ENCODE measurements around the gene SDHAF1. TPM values are rescaled to one million over a fixed set of nuclear protein-coding genes. Genes with fewer than 3 reads are reported as not detected.

Gene SDHAF1
- total RNA-seq, 1 donor from 2014 or later, result 14.2 TPM

DNA sequence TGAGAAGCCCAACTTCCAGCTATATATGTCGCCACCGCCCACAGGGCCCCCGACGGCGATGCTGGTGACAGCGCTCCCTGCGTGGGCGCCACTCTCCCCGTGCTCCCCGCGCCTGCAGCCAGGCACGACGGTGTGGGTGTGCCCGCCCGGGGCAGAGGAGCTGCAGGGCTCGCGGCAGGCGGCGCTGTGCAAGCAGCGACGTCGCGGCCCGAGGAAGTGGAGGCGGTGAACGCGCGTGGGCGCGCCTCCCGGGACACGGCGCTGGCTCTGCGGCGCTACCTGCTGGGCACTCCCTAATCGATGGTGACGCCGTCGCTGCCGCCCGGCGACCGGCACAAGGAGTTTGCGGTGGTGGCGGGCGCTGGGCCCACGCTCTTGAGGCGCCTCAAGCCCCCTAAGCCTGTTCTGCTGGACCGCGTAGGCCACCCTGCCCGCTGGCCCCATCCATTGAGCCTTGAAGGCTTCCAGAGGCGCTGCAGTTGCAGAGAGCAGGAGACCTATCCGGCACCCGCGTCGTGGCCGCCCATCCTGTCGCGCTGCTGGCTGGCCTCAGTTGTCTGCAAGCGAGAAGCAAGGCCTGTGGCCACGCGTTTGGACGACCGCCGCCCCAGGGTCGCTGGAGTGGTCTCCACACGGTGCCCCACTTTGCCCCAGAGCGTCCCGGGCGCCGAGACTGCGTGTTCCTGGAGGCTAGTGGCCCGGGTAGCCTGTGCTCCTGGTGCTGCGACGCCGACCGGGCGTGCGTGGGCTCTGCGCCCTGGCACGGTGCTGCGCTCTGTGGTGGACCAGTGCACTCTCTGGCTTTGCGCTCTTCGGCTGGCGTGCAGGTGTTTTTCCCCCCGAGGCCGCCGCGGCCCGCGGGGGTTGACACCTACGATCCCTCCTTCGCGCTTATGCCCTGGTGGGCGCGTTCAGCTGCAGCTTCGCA lies 35.7 kb upstream of the SDHAF1 start:
- TF ChIP-seq, protein P1, sequence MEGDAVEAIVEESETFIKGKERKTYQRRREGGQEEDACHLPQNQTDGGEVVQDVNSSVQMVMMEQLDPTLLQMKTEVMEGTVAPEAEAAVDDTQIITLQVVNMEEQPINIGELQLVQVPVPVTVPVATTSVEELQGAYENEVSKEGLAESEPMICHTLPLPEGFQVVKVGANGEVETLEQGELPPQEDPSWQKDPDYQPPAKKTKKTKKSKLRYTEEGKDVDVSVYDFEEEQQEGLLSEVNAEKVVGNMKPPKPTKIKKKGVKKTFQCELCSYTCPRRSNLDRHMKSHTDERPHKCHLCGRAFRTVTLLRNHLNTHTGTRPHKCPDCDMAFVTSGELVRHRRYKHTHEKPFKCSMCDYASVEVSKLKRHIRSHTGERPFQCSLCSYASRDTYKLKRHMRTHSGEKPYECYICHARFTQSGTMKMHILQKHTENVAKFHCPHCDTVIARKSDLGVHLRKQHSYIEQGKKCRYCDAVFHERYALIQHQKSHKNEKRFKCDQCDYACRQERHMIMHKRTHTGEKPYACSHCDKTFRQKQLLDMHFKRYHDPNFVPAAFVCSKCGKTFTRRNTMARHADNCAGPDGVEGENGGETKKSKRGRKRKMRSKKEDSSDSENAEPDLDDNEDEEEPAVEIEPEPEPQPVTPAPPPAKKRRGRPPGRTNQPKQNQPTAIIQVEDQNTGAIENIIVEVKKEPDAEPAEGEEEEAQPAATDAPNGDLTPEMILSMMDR (IDR thresholded peaks at IDR 0.05), result peak; percentile 45
- H3K27me3 ChIP-seq, result peaks cover 39% of the 10 kb centered on the region
- H3K9me3 ChIP-seq, result no peaks in the 10 kb centered on the region
- peaks cover 8% of the 10 kb centered on the region for H3K4me1 ChIP-seq
- no peaks in the 10 kb centered on the region for H3K36me3 ChIP-seq
- ATAC-seq (peak; percentile 96), DNase-seq (peak; percentile 88)
- intact Hi-C loops (cut with DNase I), result no loop called here
- peak overlapping the region; percentile 30 for H3K4me3 ChIP-seq
- H3K27ac ChIP-seq, result no peak overlapping the region

DNA sequence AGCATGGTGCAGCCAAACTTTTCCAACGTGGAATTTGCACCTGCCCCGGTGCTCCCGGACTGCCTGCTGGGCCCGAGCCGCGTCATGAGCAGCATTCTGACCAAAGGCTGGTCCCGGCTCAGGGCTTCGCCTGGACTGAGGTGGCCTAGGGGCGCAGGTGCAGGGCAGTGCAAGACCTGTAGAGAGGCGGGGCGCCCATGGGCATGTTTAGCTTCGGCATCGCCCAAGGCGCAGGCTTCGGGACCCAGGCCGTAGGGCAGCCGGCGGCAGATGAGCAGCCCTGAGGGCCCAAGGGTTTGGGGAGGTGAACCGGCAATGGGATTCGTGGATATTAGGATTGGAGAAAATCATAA lies 35.0 kb upstream of the SDHAF1 start:
- intact Hi-C loops (cut with DNase I), result no loop called here
- Histone ChIP-seq H3K27me3 (peaks cover 40% of the 10 kb centered on the region), H3K27ac (no peak overlapping the region), H3K4me3 (no peak overlapping the region), H3K36me3 (no peaks in the 10 kb centered on the region), H3K4me1 (peaks cover 8% of the 10 kb centered on the region), H3K9me3 (no peaks in the 10 kb centered on the region)
- DNase-seq (no peak), ATAC-seq (no peak)
- TF ChIP-seq, protein P1 (IDR thresholded peaks at IDR 0.05), result no peak

DNA sequence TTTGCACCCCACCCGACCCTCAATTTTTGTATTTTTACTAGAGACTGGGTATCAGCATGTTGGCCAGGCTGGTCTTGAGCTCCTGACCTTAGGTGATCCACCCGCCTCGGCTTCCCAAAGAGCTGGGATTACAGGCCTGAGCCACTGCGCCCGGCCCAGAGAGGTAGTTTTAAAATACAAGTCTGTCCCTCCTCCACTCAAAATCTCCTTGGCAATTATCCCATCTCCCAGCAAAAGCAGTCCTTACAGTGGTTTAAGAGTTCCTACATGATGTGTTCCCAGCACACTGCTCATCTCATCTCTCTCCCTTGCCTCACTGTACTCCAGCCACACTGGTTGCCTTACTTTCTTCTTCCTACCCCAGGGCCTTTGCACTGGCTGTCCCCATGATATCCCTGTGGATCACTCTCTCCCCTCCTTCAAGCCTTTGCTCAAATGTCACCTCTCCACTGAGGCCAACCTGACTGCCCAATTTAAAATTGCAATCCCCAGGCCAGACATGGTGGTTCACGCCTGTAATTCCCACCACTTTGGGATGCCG lies 34.5 kb upstream of the SDHAF1 start:
- TF ChIP-seq, protein P1 (IDR thresholded peaks at IDR 0.05), result no peak
- intact Hi-C loops (cut with DNase I), result no loop called here
- Histone ChIP-seq H3K36me3 (no peaks in the 10 kb centered on the region), H3K27ac (no peak overlapping the region), H3K9me3 (no peaks in the 10 kb centered on the region), H3K27me3 (peaks cover 43% of the 10 kb centered on the region), H3K4me3 (no peak overlapping the region), H3K4me1 (peaks cover 8% of the 10 kb centered on the region)
- no peak for ATAC-seq
- no peak for DNase-seq

DNA sequence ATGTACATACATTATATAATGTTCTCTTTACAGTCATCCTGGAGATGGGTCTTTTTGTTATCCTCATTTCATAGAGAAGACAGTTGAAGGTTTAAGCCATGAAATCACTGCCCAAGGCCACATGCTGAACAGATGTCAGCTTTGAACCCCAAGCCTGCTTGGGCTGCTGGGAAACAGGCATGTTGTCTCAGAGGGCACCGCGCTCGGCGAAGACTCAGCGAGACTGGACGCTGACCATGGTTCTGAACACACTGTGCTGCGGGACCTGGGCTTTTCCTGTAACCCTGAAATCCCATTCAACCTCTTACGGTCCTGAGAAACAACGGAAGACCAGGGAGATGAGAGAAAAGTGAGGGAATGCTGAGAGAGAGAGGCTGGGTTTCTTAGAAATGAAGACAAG lies 31.5 kb upstream of the SDHAF1 start:
- TF ChIP-seq, protein P1 (IDR thresholded peaks at IDR 0.05), result no peak
- Histone ChIP-seq H3K9me3 (no peaks in the 10 kb centered on the region), H3K4me3 (no peak overlapping the region), H3K27ac (no peak overlapping the region), H3K27me3 (peaks cover 43% of the 10 kb centered on the region), H3K36me3 (no peaks in the 10 kb centered on the region), H3K4me1 (peaks cover 8% of the 10 kb centered on the region)
- intact Hi-C loops (cut with DNase I), result no loop called here
- ATAC-seq (peak; percentile 17), DNase-seq (no peak)

DNA sequence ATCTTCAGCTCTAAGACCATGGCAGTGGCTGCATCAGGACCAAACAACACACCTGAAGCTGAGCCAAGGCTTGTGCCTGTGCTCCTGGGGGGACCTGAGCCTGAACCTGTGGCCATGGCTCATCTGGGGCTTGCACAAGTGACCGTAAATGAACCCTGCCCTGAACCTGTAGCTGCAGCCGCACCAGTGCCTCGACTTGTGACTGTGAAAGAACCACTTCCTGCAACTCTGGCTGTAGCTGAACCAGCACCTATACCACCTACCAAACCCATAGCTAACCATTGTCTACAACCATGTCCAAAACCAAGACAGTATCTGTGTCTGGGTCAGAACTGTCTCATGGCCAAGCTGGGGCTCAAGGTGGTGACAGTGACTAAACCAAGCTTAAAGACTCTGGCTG lies 28.2 kb upstream of the SDHAF1 start:
- no peaks in the 10 kb centered on the region for H3K36me3 ChIP-seq
- H3K27me3 ChIP-seq, result peaks cover 12% of the 10 kb centered on the region
- H3K9me3 ChIP-seq, result no peaks in the 10 kb centered on the region
- intact Hi-C loops (cut with DNase I), result no loop called here
- no peak overlapping the region for H3K4me3 ChIP-seq
- no peak for ATAC-seq
- TF ChIP-seq, protein P1 (IDR thresholded peaks at IDR 0.05), result no peak
- no peak for DNase-seq
- H3K4me1 ChIP-seq, result no peaks in the 10 kb centered on the region
- no peak overlapping the region for H3K27ac ChIP-seq
